Measurements from ENCODE around the gene C11orf97. TPM values are rescaled to one million over a fixed set of nuclear protein-coding genes. Genes with fewer than 3 reads are reported as not detected.

Gene C11orf97
- total RNA-seq (ENCODE audit: unreplicated experiment) = not detected
- long read RNA-seq = 0 reads

- Mint-ChIP-seq H3K9me3 (ENCODE audit: unreplicated experiment) (no peaks in the 10 kb centered on the region), H3K4me1 (ENCODE audit: unreplicated experiment) (peaks cover 2% of the 10 kb centered on the region), H3K27me3 (ENCODE audit: unreplicated experiment) (peaks cover 6% of the 10 kb centered on the region), H3K36me3 (ENCODE audit: low read depth, unreplicated experiment) (no peaks in the 10 kb centered on the region), H3K4me3 (ENCODE audit: unreplicated experiment) (peak within 1 kb of the TSS; percentile 87), H3K27ac (ENCODE audit: unreplicated experiment) (no peak within 1 kb of the TSS)
- peak; percentile 73 for DNase-seq (ENCODE audit: low spot score)
- TF ChIP-seq CTCF (IDR thresholded peaks at IDR 0.05; ENCODE audit: unreplicated experiment) = no peak
Observed at GRCh38 chr11:94511932-94512781, at the start of gene C11orf97. Gene C11orf97, plus strand, starts transcription at chr11:94512461. Its CDS starts 68 bp downstream, at chr11:94512529.

- no peak for DNase-seq (ENCODE audit: low spot score)
- no peaks in the 10 kb centered on the region for H3K36me3 Mint-ChIP-seq (ENCODE audit: low read depth, unreplicated experiment)
- no peaks in the 10 kb centered on the region for H3K4me1 Mint-ChIP-seq (ENCODE audit: unreplicated experiment)
- H3K9me3 Mint-ChIP-seq (ENCODE audit: unreplicated experiment) = no peaks in the 10 kb centered on the region
- H3K27ac Mint-ChIP-seq (ENCODE audit: unreplicated experiment) = no peak overlapping the region
- TF ChIP-seq CTCF (IDR thresholded peaks at IDR 0.05; ENCODE audit: unreplicated experiment) = no peak
- peaks cover 2% of the 10 kb centered on the region for H3K27me3 Mint-ChIP-seq (ENCODE audit: unreplicated experiment)
- H3K4me3 Mint-ChIP-seq (ENCODE audit: unreplicated experiment) = no peak overlapping the region
Observed at GRCh38 chr11:94469416-94469815, 42.8 kb upstream of the C11orf97 start.

GRCh38 chr11:94472916-94473799 lies 39.1 kb upstream of the C11orf97 start:
- Mint-ChIP-seq H3K4me1 (ENCODE audit: unreplicated experiment) (no peaks in the 10 kb centered on the region), H3K9me3 (ENCODE audit: unreplicated experiment) (no peaks in the 10 kb centered on the region), H3K27ac (ENCODE audit: unreplicated experiment) (no peak overlapping the region), H3K27me3 (ENCODE audit: unreplicated experiment) (peaks cover 2% of the 10 kb centered on the region), H3K4me3 (ENCODE audit: unreplicated experiment) (no peak overlapping the region), H3K36me3 (ENCODE audit: low read depth, unreplicated experiment) (no peaks in the 10 kb centered on the region)
- TF ChIP-seq CTCF (IDR thresholded peaks at IDR 0.05; ENCODE audit: unreplicated experiment) = no peak
- no peak for DNase-seq (ENCODE audit: low spot score)

GRCh38 chr11:94477624-94478023 lies 34.6 kb upstream of the C11orf97 start:
- H3K36me3 Mint-ChIP-seq (ENCODE audit: low read depth, unreplicated experiment) = no peaks in the 10 kb centered on the region
- no peak for DNase-seq (ENCODE audit: low spot score)
- H3K27me3 Mint-ChIP-seq (ENCODE audit: unreplicated experiment) = peaks cover 2% of the 10 kb centered on the region
- H3K4me1 Mint-ChIP-seq (ENCODE audit: unreplicated experiment) = no peaks in the 10 kb centered on the region
- H3K4me3 Mint-ChIP-seq (ENCODE audit: unreplicated experiment) = no peak overlapping the region
- no peak for TF ChIP-seq CTCF (IDR thresholded peaks at IDR 0.05; ENCODE audit: unreplicated experiment)
- H3K9me3 Mint-ChIP-seq (ENCODE audit: unreplicated experiment) = no peaks in the 10 kb centered on the region
- H3K27ac Mint-ChIP-seq (ENCODE audit: unreplicated experiment) = no peak overlapping the region
